ENCODE data around the gene PRKCE.

PRKCE gene

GRCh38 chr2:45826884-45827635 lies 175.6 kb downstream of the PRKCE start:
- Histone ChIP-seq H3K9ac (ENCODE audit: low read length) (no peak overlapping the region), H3K27ac (ENCODE audit: low read length) (no peak overlapping the region)

GRCh38 chr2:45830322-45830721 lies 178.8 kb downstream of the PRKCE start:
- Histone ChIP-seq H3K9me3 (ENCODE audit: control insufficient read depth, low read depth, low read length) (peaks cover 6% of the 10 kb centered on the region), H3K4me1 (ENCODE audit: control insufficient read depth, low read depth, low read length) (no peaks in the 10 kb centered on the region), H3K27me3 (ENCODE audit: control insufficient read depth, insufficient read depth, low read length) (no peaks in the 10 kb centered on the region), H3K9ac (ENCODE audit: low read length) (no peak overlapping the region), H3K27ac (ENCODE audit: low read length) (no peak overlapping the region), H3K36me3 (ENCODE audit: control insufficient read depth, low read depth, low read length) (no peaks in the 10 kb centered on the region), H3K4me3 (ENCODE audit: low read length) (no peak overlapping the region)

More at GRCh38 chr2:45826884-45827635, 175.6 kb downstream of the PRKCE start:
- Histone ChIP-seq H3K9me3 (ENCODE audit: control insufficient read depth, low read depth, low read length) (peaks cover 6% of the 10 kb centered on the region), H3K4me3 (ENCODE audit: low read length) (no peak overlapping the region), H3K27me3 (ENCODE audit: control insufficient read depth, insufficient read depth, low read length) (no peaks in the 10 kb centered on the region), H3K36me3 (ENCODE audit: control insufficient read depth, low read depth, low read length) (no peaks in the 10 kb centered on the region), H3K4me1 (ENCODE audit: control insufficient read depth, low read depth, low read length) (no peaks in the 10 kb centered on the region)

GRCh38 chr2:45833301-45833967 lies 182.0 kb downstream of the PRKCE start:
- Histone ChIP-seq H3K4me1 (ENCODE audit: control insufficient read depth, low read depth, low read length) (peaks cover 11% of the 10 kb centered on the region), H3K9ac (ENCODE audit: low read length) (no peak overlapping the region), H3K4me3 (ENCODE audit: low read length) (no peak overlapping the region), H3K36me3 (ENCODE audit: control insufficient read depth, low read depth, low read length) (no peaks in the 10 kb centered on the region), H3K27ac (ENCODE audit: low read length) (no peak overlapping the region), H3K9me3 (ENCODE audit: control insufficient read depth, low read depth, low read length) (peaks cover 6% of the 10 kb centered on the region), H3K27me3 (ENCODE audit: control insufficient read depth, insufficient read depth, low read length) (no peaks in the 10 kb centered on the region)

- no peak overlapping the region for H3K27ac ChIP-seq (ENCODE audit: low read length)
- H3K9me3 ChIP-seq (ENCODE audit: control insufficient read depth, low read depth, low read length): peaks cover 6% of the 10 kb centered on the region
- H3K4me1 ChIP-seq (ENCODE audit: control insufficient read depth, low read depth, low read length): peaks cover 11% of the 10 kb centered on the region
- H3K27me3 ChIP-seq (ENCODE audit: control insufficient read depth, insufficient read depth, low read length): no peaks in the 10 kb centered on the region
- no peaks in the 10 kb centered on the region for H3K36me3 ChIP-seq (ENCODE audit: control insufficient read depth, low read depth, low read length)
- H3K9ac ChIP-seq (ENCODE audit: low read length): no peak overlapping the region
- H3K4me3 ChIP-seq (ENCODE audit: low read length): no peak overlapping the region
Measured at GRCh38 chr2:45833968-45834344, 182.5 kb downstream of the PRKCE start.

- Histone ChIP-seq H3K4me1 (ENCODE audit: control insufficient read depth, low read depth, low read length) (peaks cover 11% of the 10 kb centered on the region), H3K4me3 (ENCODE audit: low read length) (no peak overlapping the region), H3K9me3 (ENCODE audit: control insufficient read depth, low read depth, low read length) (peaks cover 6% of the 10 kb centered on the region), H3K27ac (ENCODE audit: low read length) (no peak overlapping the region), H3K36me3 (ENCODE audit: control insufficient read depth, low read depth, low read length) (no peaks in the 10 kb centered on the region), H3K9ac (ENCODE audit: low read length) (no peak overlapping the region), H3K27me3 (ENCODE audit: control insufficient read depth, insufficient read depth, low read length) (no peaks in the 10 kb centered on the region)
Measured at GRCh38 chr2:45834372-45834771, 182.9 kb downstream of the PRKCE start.

- Histone ChIP-seq H3K4me1 (ENCODE audit: control insufficient read depth, low read depth, low read length) (peaks cover 11% of the 10 kb centered on the region), H3K9ac (ENCODE audit: low read length) (no peak overlapping the region), H3K9me3 (ENCODE audit: control insufficient read depth, low read depth, low read length) (peaks cover 6% of the 10 kb centered on the region), H3K4me3 (ENCODE audit: low read length) (no peak overlapping the region), H3K36me3 (ENCODE audit: control insufficient read depth, low read depth, low read length) (no peaks in the 10 kb centered on the region), H3K27me3 (ENCODE audit: control insufficient read depth, insufficient read depth, low read length) (no peaks in the 10 kb centered on the region), H3K27ac (ENCODE audit: low read length) (no peak overlapping the region)
Measured at GRCh38 chr2:45834858-45835257, 183.4 kb downstream of the PRKCE start.

- peaks cover 11% of the 10 kb centered on the region for H3K4me1 ChIP-seq (ENCODE audit: control insufficient read depth, low read depth, low read length)
- no peak overlapping the region for H3K27ac ChIP-seq (ENCODE audit: low read length)
- H3K27me3 ChIP-seq (ENCODE audit: control insufficient read depth, insufficient read depth, low read length): no peaks in the 10 kb centered on the region
- no peaks in the 10 kb centered on the region for H3K9me3 ChIP-seq (ENCODE audit: control insufficient read depth, low read depth, low read length)
- no peak overlapping the region for H3K4me3 ChIP-seq (ENCODE audit: low read length)
- no peak overlapping the region for H3K9ac ChIP-seq (ENCODE audit: low read length)
- no peaks in the 10 kb centered on the region for H3K36me3 ChIP-seq (ENCODE audit: control insufficient read depth, low read depth, low read length)
Measured at GRCh38 chr2:45836316-45836715, 184.8 kb downstream of the PRKCE start.

GRCh38 chr2:45836740-45837139 lies 185.3 kb downstream of the PRKCE start:
- H3K4me3 ChIP-seq (ENCODE audit: low read length): no peak overlapping the region
- no peak overlapping the region for H3K27ac ChIP-seq (ENCODE audit: low read length)
- H3K27me3 ChIP-seq (ENCODE audit: control insufficient read depth, insufficient read depth, low read length): no peaks in the 10 kb centered on the region
- peaks cover 11% of the 10 kb centered on the region for H3K4me1 ChIP-seq (ENCODE audit: control insufficient read depth, low read depth, low read length)
- H3K9ac ChIP-seq (ENCODE audit: low read length): no peak overlapping the region
- no peaks in the 10 kb centered on the region for H3K9me3 ChIP-seq (ENCODE audit: control insufficient read depth, low read depth, low read length)
- H3K36me3 ChIP-seq (ENCODE audit: control insufficient read depth, low read depth, low read length): no peaks in the 10 kb centered on the region

- H3K4me1 ChIP-seq (ENCODE audit: control insufficient read depth, low read depth, low read length): peaks cover 11% of the 10 kb centered on the region
- H3K27ac ChIP-seq (ENCODE audit: low read length): no peak overlapping the region
- no peak overlapping the region for H3K9ac ChIP-seq (ENCODE audit: low read length)
- H3K27me3 ChIP-seq (ENCODE audit: control insufficient read depth, insufficient read depth, low read length): no peaks in the 10 kb centered on the region
- H3K4me3 ChIP-seq (ENCODE audit: low read length): no peak overlapping the region
- no peaks in the 10 kb centered on the region for H3K36me3 ChIP-seq (ENCODE audit: control insufficient read depth, low read depth, low read length)
- no peaks in the 10 kb centered on the region for H3K9me3 ChIP-seq (ENCODE audit: control insufficient read depth, low read depth, low read length)
Measured at GRCh38 chr2:45837812-45838341, 186.4 kb downstream of the PRKCE start.

- no peak overlapping the region for H3K4me3 ChIP-seq (ENCODE audit: low read length)
- H3K9me3 ChIP-seq (ENCODE audit: control insufficient read depth, low read depth, low read length): no peaks in the 10 kb centered on the region
- no peak overlapping the region for H3K9ac ChIP-seq (ENCODE audit: low read length)
- no peaks in the 10 kb centered on the region for H3K36me3 ChIP-seq (ENCODE audit: control insufficient read depth, low read depth, low read length)
- H3K27me3 ChIP-seq (ENCODE audit: control insufficient read depth, insufficient read depth, low read length): no peaks in the 10 kb centered on the region
- H3K27ac ChIP-seq (ENCODE audit: low read length): no peak overlapping the region
- peaks cover 11% of the 10 kb centered on the region for H3K4me1 ChIP-seq (ENCODE audit: control insufficient read depth, low read depth, low read length)
Measured at GRCh38 chr2:45839508-45840251, 188.2 kb downstream of the PRKCE start.

- no peaks in the 10 kb centered on the region for H3K27me3 ChIP-seq (ENCODE audit: control insufficient read depth, insufficient read depth, low read length)
- H3K4me1 ChIP-seq (ENCODE audit: control insufficient read depth, low read depth, low read length): peaks cover 11% of the 10 kb centered on the region
- H3K4me3 ChIP-seq (ENCODE audit: low read length): no peak overlapping the region
- no peaks in the 10 kb centered on the region for H3K9me3 ChIP-seq (ENCODE audit: control insufficient read depth, low read depth, low read length)
- H3K27ac ChIP-seq (ENCODE audit: low read length): no peak overlapping the region
- H3K36me3 ChIP-seq (ENCODE audit: control insufficient read depth, low read depth, low read length): no peaks in the 10 kb centered on the region
- no peak overlapping the region for H3K9ac ChIP-seq (ENCODE audit: low read length)
Measured at GRCh38 chr2:45840481-45840880, 189.0 kb downstream of the PRKCE start.

All from iPS-18a (cell line).